T47D (cell line): Measurements from ENCODE around the gene PNPLA7.

Source experiments
- DNase-seq, 2 experiments: peaks; one replicate each; pipeline versions ENCODE4 v3.0.0 to v3.0.0-alpha.2; 2011 to 2012; ENCODE audit warnings: low read depth in 1 of 2, low spot score in 1 of 2
- JUND ChIP-seq: IDR thresholded peaks from 2 replicates; pipeline ENCODE4 v1.6.1; 2012; ENCODE audit warnings: low read depth
- in situ Hi-C: cut with HindIII; loops from 2 replicates; pipeline ENCODE4 v1.10.0; 2016; ENCODE audit warnings: low sequenced_read_pairs, low pct_unique_long_range_greater_than_20kb

The PNPLA7 gene

DNA sequence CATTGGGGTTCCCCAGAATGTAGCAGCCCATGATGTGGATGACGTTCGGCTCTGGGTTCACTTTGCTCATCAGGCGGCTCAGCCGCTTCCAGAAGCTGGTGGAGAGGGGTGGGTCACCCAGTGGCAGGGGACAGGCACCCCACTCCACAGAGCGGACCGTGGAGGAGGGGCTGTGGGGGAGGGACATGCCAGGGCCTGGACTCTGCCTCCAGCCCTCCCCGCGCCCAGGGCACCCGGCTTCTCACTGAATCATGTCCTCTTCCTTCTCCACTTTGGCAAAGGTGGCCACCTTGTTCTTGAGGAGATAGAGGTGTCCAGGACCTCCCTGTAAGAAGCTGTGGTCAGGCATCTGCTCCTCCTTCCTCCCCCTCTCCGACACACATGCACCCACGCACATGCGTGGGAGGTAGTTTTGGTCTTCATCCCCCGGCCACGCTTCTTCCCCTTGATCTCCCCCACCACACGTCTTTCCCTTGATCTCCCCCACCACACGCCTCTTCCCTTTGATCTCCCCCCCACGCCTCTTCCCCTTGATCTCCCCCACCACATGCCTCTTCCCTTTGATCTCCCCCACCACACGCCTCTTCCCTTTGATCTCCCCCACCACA is 100.2 kb downstream of the PNPLA7 start:
- TF ChIP-seq JUND, result no peak
- in situ Hi-C loops, result no loop called here
- no peak for DNase-seq

DNA sequence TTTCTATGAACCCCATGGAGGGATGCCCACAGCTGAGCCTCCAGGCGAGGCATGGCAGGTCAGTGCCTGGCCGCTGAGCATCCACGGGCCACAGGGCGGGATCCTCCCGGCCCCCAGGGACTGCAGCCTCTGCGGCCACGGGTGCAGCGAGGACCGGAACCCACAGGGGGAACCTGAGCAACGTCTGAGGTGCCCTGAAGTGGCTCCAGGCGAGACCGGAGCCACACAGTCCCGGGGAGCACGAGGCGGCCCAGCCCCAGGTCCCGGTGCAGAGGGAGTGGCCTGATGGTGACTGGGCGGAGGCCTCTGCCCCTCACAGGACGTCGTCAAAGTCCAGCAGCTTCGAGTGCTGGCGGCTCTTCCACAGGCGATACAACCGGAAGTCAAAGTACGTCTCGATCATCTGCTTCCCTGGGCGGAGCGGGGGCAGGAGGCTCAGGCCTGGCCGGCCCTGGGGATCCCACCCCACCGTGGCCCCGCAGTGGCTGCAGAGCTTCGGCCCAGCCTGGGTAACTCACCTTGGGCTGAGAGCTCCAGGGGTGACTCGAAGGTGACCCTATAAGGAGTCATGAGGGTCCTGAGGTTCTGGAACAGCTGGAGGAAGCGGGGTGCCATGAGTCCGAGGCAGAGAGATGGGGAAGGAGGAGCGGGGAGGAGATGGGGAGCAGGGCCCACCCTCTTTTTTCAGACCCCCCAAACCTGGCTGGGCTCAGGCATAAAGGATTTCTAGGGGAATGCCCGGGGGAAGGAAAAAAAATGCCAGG is 100.9 kb downstream of the PNPLA7 start:
- in situ Hi-C loops, result no loop called here
- no peak for DNase-seq
- no peak for TF ChIP-seq JUND

DNA sequence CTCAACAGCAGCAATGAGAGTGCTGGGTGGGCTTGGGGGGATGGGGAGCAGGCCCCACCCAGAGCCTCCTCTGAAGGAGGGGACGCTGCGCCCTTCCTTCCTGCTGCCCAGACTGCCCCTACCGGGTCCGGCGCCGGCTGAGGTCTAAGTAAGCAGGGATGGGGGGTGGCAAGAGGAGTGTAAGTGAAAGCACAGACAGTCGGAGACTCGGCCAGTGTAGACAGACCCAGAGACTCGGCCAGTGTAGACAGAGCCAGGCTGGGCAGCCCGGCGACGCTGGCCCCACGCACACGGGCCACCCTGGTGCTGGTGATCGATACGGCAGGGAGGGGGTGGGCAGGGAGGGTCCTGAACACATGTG is 101.6 kb downstream of the PNPLA7 start:
- no peak for DNase-seq
- in situ Hi-C loops, result no loop called here
- no peak for TF ChIP-seq JUND

DNA sequence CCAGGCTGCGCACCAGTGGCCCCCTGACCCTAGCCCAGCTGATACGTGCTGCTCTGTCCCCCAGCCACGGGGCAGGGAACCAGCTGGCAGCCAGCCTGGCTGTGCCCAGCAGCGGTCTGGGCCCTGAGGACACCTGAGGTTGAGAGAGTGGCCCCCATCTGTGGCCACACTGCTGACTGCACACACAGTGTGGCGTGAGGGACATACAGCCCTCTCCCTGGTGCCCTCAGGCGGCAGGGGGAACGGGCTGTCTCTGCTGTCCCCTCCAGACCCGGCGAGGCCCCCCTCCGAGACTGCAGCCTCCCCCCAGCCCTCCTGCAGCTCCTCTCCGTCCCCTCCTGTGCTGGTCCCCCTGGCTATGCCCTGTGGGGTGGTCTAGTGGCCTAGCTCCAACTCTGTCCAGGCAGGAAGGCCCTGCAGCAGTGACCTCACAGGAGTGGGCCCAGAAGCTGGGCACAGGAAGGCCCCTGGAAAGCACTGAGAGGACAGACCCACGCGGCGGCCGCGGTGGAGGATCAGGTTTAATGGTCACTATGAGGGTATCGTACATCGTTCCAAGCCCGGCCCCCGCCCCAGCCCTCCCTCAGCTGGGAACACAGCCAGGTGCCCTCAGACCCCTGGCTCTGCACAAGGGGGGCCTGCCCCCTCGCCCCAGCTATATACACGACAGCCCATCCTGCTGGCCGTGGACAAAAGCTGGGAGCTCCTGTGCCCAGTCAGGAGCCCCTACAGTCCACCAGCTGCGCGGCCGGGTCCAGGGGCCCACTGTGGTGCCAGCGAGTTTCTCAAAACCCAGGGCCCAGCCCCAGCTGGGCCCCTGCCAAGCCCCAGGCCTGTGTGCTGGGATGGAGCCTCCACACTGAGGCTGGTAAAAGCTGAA is 102.2 kb downstream of the PNPLA7 start:
- in situ Hi-C loops, result no loop called here

DNA sequence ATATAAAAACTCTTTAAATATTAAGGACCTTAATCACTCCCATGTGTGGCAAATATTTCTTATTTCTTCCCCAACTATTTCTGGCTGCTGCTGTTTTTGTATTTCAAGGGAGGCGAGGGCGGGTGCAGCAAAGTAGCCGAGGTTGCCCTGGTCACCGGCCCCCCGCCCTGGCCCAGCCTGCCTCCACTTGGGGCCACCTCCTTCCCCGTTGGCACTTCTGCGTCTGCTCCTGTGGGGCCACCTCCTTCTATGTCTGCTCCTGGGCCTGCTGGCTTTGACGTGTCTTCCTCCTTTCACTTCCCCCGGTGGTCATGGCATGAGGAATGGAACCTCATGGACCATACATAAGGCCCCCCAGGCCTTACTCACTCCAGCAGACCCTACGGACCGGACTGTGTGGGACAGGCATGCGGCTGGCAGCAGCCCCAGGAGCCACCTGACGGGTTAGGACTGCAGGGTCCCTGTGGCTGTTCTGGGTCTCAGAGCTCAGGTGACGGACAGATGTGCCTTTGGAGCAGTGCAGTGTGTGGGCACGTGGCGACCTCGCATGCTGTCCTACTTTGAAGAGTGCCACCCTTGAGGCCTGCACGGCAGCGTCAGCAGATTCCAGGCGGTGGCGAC is 103.2 kb downstream of the PNPLA7 start:
- in situ Hi-C loops, result no loop called here
- no peak for DNase-seq
- TF ChIP-seq JUND, result no peak

More for the DNA sequence above, 102.2 kb downstream of the PNPLA7 start:
- TF ChIP-seq JUND, result no peak
- DNase-seq, result no peak

DNA sequence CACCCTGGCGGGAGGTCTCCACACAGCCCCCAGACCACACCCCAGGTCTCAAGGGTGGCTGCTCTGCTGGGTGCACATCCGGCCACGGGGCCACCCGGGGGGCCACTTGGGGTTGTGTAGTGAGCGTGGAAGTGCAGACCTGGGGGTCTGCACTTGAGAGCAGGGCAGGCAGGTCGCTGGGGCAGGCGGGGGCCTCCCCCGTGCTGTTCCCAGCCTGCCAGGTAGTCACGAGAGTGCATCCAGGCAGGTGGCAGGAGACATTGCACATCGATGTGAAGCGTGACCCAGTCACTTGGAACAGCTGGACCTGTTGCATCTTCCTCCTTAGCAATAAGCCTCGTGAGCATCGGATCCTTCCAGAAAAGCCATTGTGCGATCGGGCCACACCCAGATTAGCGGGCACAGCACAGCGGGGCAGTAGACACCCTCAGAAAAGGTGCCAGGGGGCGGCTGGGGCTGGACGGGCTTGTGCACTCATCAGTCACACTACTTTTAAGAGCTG is 104.2 kb downstream of the PNPLA7 start:
- DNase-seq, result no peak
- no peak for TF ChIP-seq JUND
- in situ Hi-C loops, result no loop called here

DNA sequence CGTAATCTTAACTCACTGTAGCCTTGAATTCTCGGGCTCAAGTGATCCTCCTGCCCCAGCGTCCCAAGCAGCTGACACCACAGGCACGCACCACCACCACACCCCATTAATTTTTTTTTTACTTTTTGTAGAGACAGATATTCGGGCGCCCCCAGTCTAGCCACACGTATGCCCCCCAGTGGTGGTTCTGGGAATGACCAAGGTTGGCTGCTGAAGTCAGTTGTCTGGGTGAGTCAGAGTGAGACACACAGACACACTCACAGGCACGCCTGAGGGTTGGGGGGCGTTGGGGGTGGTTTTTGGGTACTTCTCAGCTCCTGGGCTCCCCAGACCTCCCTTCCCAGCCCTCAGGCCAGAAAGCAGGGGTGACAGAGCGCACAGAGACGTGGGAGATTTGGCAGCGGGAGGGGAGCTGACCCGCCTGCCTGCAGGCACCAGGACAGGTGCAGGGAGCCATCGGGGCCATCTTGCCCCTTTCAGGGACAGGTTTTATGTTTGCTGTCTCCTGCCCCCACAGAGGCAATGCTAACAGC is 104.9 kb downstream of the PNPLA7 start:
- peak; percentile 81 to 82 for DNase-seq
- in situ Hi-C loops, result no loop called here
- no peak for TF ChIP-seq JUND

DNA sequence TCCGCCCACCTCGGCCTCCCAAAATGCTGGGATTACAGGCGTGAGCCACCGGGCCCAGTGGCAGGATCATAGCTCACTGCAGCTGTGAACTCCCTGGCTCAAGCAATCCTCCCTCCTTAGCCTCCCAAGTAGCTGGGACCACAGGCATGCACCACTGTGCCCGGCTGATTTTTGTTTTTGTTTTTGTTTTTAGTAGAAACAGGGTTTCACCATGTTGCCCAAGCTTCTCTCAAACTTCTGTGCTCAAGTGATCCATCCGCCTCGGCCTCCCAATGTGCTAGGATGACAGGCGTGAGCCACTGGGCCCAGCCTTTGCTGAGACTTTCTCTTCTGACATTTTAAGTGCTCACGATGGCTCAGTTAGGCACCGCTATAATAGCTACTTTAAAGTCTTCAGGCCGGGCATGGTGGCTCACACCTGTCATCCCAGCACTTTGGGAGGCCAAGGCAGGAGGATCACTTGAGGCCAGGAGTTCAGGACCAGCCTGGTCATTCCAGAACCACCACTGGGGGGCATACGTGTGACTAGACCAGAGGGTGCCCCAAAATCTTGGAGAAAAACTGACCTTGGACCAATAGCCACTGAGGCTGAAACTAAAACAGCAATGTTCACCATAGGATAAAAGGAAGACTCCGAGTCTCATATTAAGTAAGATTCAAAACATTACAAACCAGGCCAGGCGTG is 106.0 kb downstream of the PNPLA7 start:
- no peak for TF ChIP-seq JUND
- DNase-seq, result no peak
- in situ Hi-C loops, result no loop called here

DNA sequence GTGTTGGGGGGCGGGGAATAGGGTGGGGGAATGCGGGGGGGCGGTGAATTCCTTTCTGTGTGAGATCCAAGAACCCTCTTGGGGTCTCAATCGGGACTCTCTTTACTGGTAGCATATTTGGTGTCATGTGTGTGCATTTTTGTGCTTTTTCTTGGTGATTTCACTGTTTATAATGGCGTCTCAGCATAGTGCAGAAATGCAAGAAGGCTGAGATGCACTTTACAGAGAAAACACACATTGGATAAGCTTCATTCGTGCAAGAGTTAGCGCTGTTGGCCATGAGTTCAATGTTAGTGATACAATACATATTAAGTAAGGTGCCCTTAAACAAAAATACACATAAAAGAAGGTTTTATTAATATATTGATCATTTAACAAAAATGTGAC is 108.3 kb downstream of the PNPLA7 start:
- DNase-seq, result no peak
- in situ Hi-C loops, result no loop called here
- TF ChIP-seq JUND, result no peak

DNA sequence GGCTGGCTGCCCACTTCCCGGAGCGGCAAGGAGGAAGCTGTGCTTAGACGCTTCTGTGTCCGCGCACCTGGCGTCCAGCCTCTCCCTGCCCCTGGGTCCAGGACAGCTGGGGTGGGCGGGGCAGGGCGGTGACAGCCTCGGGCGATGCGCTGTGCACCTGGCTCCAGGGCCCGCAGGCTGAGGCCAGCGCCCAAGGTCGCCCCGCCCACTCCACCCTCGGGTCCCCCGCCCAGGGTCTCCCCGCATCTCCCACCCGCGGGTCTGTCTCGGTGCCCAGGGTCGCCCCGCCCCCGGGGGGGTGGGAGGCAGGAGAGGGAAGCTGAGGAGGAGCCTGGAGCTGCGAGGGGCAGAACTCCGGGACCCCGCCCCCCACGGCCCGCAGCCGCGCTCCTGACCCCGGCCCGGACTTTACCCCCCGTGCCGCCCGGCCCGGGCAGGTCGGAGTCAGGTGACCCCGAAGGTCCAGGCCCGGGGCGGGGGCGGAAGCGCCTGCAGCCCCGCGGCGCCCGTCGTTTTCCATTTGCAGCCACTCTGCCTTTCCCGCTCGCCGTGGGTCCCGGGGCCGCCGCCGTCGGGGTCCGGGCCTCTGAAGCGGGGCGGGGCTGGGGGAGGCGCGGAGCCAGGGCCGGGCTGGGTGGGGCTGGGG is 108.8 kb downstream of the PNPLA7 start, which contains the start of gene ENTPD8:
Gene ENTPD8, minus strand, starts transcription at position 69 of the 646 bp plus-strand sequence. CDS start 3,072 bp downstream, outside the sequence.
- DNase-seq, result peak; percentile 79 to 88
- in situ Hi-C loops, result no loop called here
- no peak for TF ChIP-seq JUND

DNA sequence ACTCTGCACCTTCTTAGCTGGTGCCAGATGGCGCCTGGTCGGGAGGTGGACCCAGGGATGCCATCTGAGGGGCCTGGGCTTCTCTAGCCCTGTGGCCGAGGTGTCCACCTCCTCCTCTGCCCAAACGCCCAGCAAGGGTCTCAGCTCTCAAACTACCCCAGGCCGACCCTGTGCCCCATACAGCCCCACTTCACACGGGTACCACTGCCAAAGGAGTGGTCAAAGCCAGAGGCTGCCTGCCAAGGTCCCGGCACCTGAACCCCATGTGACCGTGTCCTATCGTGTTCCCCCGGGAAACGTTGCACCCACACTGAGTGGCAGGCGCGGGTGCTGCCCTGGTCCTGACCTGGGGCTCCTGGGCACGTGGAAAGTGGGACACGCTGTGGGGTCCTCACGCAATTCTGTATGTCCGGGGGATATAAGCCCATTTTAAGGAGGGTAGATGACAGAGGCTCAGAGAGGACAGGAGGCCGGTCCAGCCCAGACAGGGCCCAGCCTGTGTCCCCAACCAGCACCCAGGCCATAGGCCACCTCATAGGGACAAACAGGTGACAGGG is 111.0 kb downstream of the PNPLA7 start:
- in situ Hi-C loops, result no loop called here

More for the DNA sequence above, 111.0 kb downstream of the PNPLA7 start:
- TF ChIP-seq JUND, result no peak
- no peak for DNase-seq
